ENCODE measurements around the gene PBX2. TPM values are rescaled to one million over a fixed set of nuclear protein-coding genes. Genes with fewer than 3 reads are reported as not detected.
A peak's percentile ranks its signal among the peaks of the same experiment; 100 is the strongest.
"Not testable (repeated sequence)": the region's sequence is repeated elsewhere in the genome, so short reads cannot be mapped to it uniquely, and the experiment has no call there.

Gene PBX2
- total RNA-seq, 1 experiment from 2014 or later, result 48.1 TPM

- Mint-ChIP-seq H3K36me3 (ENCODE audit: insufficient read depth, unreplicated experiment) (no peaks in the 10 kb centered on the region), H3K9me3 (ENCODE audit: unreplicated experiment) (no peaks in the 10 kb centered on the region), H3K27ac (ENCODE audit: low read depth, unreplicated experiment) (peak overlapping the region; percentile 98), H3K27me3 (ENCODE audit: insufficient read depth, unreplicated experiment) (no peaks in the 10 kb centered on the region), H3K4me1 (ENCODE audit: insufficient read depth, unreplicated experiment) (peaks cover 12% of the 10 kb centered on the region), H3K4me3 (ENCODE audit: unreplicated experiment) (peak overlapping the region; percentile 93)
- ChIA-PET CTCF (interaction anchor here (0.6 to 1.3 kb wide), 7 partner anchors 16 to 659 kb away, joined by 3 to 5 read pairs (median 4); partner anchors contain the start of genes AGPAT1, ATF6B, PSMB9 and TAP1), POLR2A (interaction anchor here (0.5 to 5.9 kb wide), 38 partner anchors 8 to 1234 kb away, joined by 3 to 112 read pairs (median 4); partner anchors contain the start of genes AGPAT1, ATF6B, BAG6 and BRD2)
- intact Hi-C loops (cut with micrococcal nuclease), result loop anchor here (1.0 kb wide), 2 partner anchors 17 to 76 kb away; partner anchors contain the start of gene RNF5
- BruUV-seq (replicated peaks), result TSS peak; percentile 93
- TF ChIP-seq CTCF (IDR thresholded peaks at IDR 0.05; ENCODE audit: unreplicated experiment), result peak; percentile 43
- DNase-seq (ENCODE audit: unreplicated experiment), result peak; percentile 58
Measured at GRCh38 chr6:32194825-32195651, 5.0 kb upstream of the PBX2 start.

GRCh38 chr6:32194388-32194787 is 4.4 kb upstream of the PBX2 start:
- Mint-ChIP-seq H3K9me3 (ENCODE audit: unreplicated experiment) (no peaks in the 10 kb centered on the region), H3K4me3 (ENCODE audit: unreplicated experiment) (no peak overlapping the region), H3K27ac (ENCODE audit: low read depth, unreplicated experiment) (no peak overlapping the region), H3K36me3 (ENCODE audit: insufficient read depth, unreplicated experiment) (no peaks in the 10 kb centered on the region), H3K4me1 (ENCODE audit: insufficient read depth, unreplicated experiment) (peaks cover 12% of the 10 kb centered on the region), H3K27me3 (ENCODE audit: insufficient read depth, unreplicated experiment) (no peaks in the 10 kb centered on the region)
- no peak for DNase-seq (ENCODE audit: unreplicated experiment)
- no TSS peak for BruUV-seq (replicated peaks)
- intact Hi-C loops (cut with micrococcal nuclease), result no loop called here
- CTCF ChIA-PET, result interaction anchor here (0.6 to 1.3 kb wide), 3 partner anchors 65 to 620 kb away, joined by 3 to 5 read pairs (median 4); partner anchors contain the start of gene ATF6B
- POLR2A ChIA-PET, result interaction anchor here (1.3 to 5.9 kb wide), 5 partner anchors 16 to 777 kb away, joined by 3 to 112 read pairs (median 16); partner anchors contain the start of genes AGPAT1, ATF6B, BRD2 and FKBPL
- TF ChIP-seq CTCF (IDR thresholded peaks at IDR 0.05; ENCODE audit: unreplicated experiment), result no peak

- H3K27me3 Mint-ChIP-seq (ENCODE audit: insufficient read depth, unreplicated experiment); H3K9me3 Mint-ChIP-seq (ENCODE audit: unreplicated experiment); H3K36me3 Mint-ChIP-seq (ENCODE audit: insufficient read depth, unreplicated experiment); H3K4me3 Mint-ChIP-seq (ENCODE audit: unreplicated experiment); H3K27ac Mint-ChIP-seq (ENCODE audit: low read depth, unreplicated experiment); DNase-seq (ENCODE audit: unreplicated experiment); BruUV-seq (replicated peaks); intact Hi-C loops (cut with micrococcal nuclease): not testable (repeated sequence)
- POLR2A ChIA-PET, result interaction anchor here (0.6 to 5.9 kb wide), 2 partner anchors 15 to 281 kb away, joined by 3 to 112 read pairs; partner anchors contain the start of genes AGPAT1 and RNF5
- CTCF ChIA-PET, result interaction anchor here (0.6 to 1.2 kb wide), 4 partner anchors 10 to 1768 kb away, joined by 3 to 4 read pairs (median 4); no protein-coding TSS in a partner anchor
- peaks cover 22% of the 10 kb centered on the region for H3K4me1 Mint-ChIP-seq (ENCODE audit: insufficient read depth, unreplicated experiment)
Measured at GRCh38 chr6:32193096-32193495, 3.1 kb upstream of the PBX2 start.

- H3K27me3 Mint-ChIP-seq (ENCODE audit: insufficient read depth, unreplicated experiment), result no peaks in the 10 kb centered on the region
- TF ChIP-seq CTCF (IDR thresholded peaks at IDR 0.05; ENCODE audit: unreplicated experiment), result no peak
- no peak for DNase-seq (ENCODE audit: unreplicated experiment)
- peaks cover 4% of the 10 kb centered on the region for H3K36me3 Mint-ChIP-seq (ENCODE audit: insufficient read depth, unreplicated experiment)
- H3K9me3 Mint-ChIP-seq (ENCODE audit: unreplicated experiment), result no peaks in the 10 kb centered on the region
- no peak within 1 kb of the TSS for H3K4me3 Mint-ChIP-seq (ENCODE audit: unreplicated experiment)
- ChIA-PET CTCF (interaction anchor here (0.6 to 1.2 kb wide), 4 partner anchors 9 to 1768 kb away, joined by 3 to 4 read pairs (median 4); no protein-coding TSS in a partner anchor), POLR2A (interaction anchor here (5.9 kb wide), 1 partner anchor 15 kb away, joined by 112 read pairs; the partner anchor contains the start of genes AGPAT1 and RNF5)
- no TSS peak for BruUV-seq (replicated peaks)
- H3K27ac Mint-ChIP-seq (ENCODE audit: low read depth, unreplicated experiment), result peak within 1 kb of the TSS; percentile 57
- H3K4me1 Mint-ChIP-seq (ENCODE audit: insufficient read depth, unreplicated experiment), result peaks cover 22% of the 10 kb centered on the region
- intact Hi-C loops (cut with micrococcal nuclease), result no loop called here
Measured at GRCh38 chr6:32192608-32193039, 2.6 kb upstream of the PBX2 start, which contains the start of gene GPSM3. TSS of gene GPSM3 (minus strand) at chr6:32192643. CDS start at chr6:32192513, 130 bp downstream.
